Measurements from ENCODE around the gene YIPF6. TPM values are rescaled to one million over a fixed set of nuclear protein-coding genes. Genes with fewer than 3 reads are reported as not detected.
"Not testable (repeated sequence)": the region's sequence is repeated elsewhere in the genome, so short reads cannot be mapped to it uniquely, and the experiment has no call there.

YIPF6 gene
- total RNA-seq, 1 donor from 2014 or later, result 33.7 TPM

- DNase-seq (ENCODE audit: low spot score), result no peak
These were observed 7.8 kb downstream of the YIPF6 start for GRCh38 chrX:68506649-68507048.

- DNase-seq (ENCODE audit: low spot score), result no peak
These were observed 9.9 kb downstream of the YIPF6 start for GRCh38 chrX:68508799-68509198.

- DNase-seq (ENCODE audit: low spot score), result peak; percentile 35
These were observed 12.4 kb downstream of the YIPF6 start for GRCh38 chrX:68511255-68511654.

GRCh38 chrX:68524680-68525079 is 25.8 kb downstream of the YIPF6 start:
- DNase-seq (ENCODE audit: low spot score), result not testable (repeated sequence)

- DNase-seq (ENCODE audit: low spot score), result peak; percentile 82
These were observed 34.1 kb downstream of the YIPF6 start for GRCh38 chrX:68532831-68533533.

GRCh38 chrX:68533656-68534055 is 34.8 kb downstream of the YIPF6 start:
- no peak for DNase-seq (ENCODE audit: low spot score)

- DNase-seq (ENCODE audit: low spot score), result peak; percentile 25
These were observed 35.8 kb downstream of the YIPF6 start for GRCh38 chrX:68534691-68535090.

- DNase-seq (ENCODE audit: low spot score), result no peak
These were observed 37.6 kb downstream of the YIPF6 start for GRCh38 chrX:68536429-68536828.

GRCh38 chrX:68536884-68537283 is 38.0 kb downstream of the YIPF6 start:
- DNase-seq (ENCODE audit: low spot score), result no peak

- no peak for DNase-seq (ENCODE audit: low spot score)
These were observed 51.3 kb downstream of the YIPF6 start for GRCh38 chrX:68550193-68550592.

GRCh38 chrX:68556036-68556435 is 57.2 kb downstream of the YIPF6 start:
- DNase-seq (ENCODE audit: low spot score), result no peak

- DNase-seq (ENCODE audit: low spot score), result not testable (repeated sequence)
These were observed 58.3 kb downstream of the YIPF6 start for GRCh38 chrX:68557126-68557525.

GRCh38 chrX:68559905-68560304 is 61.1 kb downstream of the YIPF6 start:
- DNase-seq (ENCODE audit: low spot score), result not testable (repeated sequence)

- DNase-seq (ENCODE audit: low spot score), result no peak
These were observed 69.3 kb downstream of the YIPF6 start for GRCh38 chrX:68568136-68568535.

- DNase-seq (ENCODE audit: low spot score), result no peak
These were observed 71.7 kb downstream of the YIPF6 start for GRCh38 chrX:68570598-68570997.

- no peak for DNase-seq (ENCODE audit: low spot score)
These were observed 72.4 kb downstream of the YIPF6 start for GRCh38 chrX:68571292-68571609.

- peak; percentile 30 for DNase-seq (ENCODE audit: low spot score)
These were observed 72.9 kb downstream of the YIPF6 start for GRCh38 chrX:68571610-68572311.

GRCh38 chrX:68574240-68574639 is 75.4 kb downstream of the YIPF6 start:
- DNase-seq (ENCODE audit: low spot score), result no peak

- DNase-seq (ENCODE audit: low spot score), result no peak
These were observed 81.0 kb downstream of the YIPF6 start for GRCh38 chrX:68579810-68580209.

- no peak for DNase-seq (ENCODE audit: low spot score)
These were observed 85.4 kb downstream of the YIPF6 start for GRCh38 chrX:68584221-68584620.
